Right lobe of liver (tissue), 4 donors: ENCODE measurements around the gene GCK.

Source experiments
- POLR2A ChIP-seq: fragments of 450-650 bp; IDR thresholded peaks from one replicate; pipeline ENCODE4 v1.6.1; 2017; ENCODE audit warnings: antibody characterized with exemption, mild to moderate bottlenecking
- TF ChIP-seq, protein P1 (sequence below), 4 donors: fragments of 200-600 bp in 3 of 4; fragments of 450-650 bp in 1 of 4; IDR thresholded peaks; one replicate each; pipeline versions ENCODE4 v1.5.1 to v1.8.0; 2016 to 2022; ENCODE audit warnings: antibody characterized with exemption in 4 of 4, mild to moderate bottlenecking in 2 of 4
- donor health status: DM: no; HTN: no; CAD: no.
- donor health status: DM: no; HTN: no; CAD: no.
- donor health status: DM: no; HTN: yes; CAD: no.

GRCh38 chr7:44223362-44224079 lies 34.3 kb upstream of the GCK start:
- TF ChIP-seq POLR2A = no peak
- TF ChIP-seq, protein P1, sequence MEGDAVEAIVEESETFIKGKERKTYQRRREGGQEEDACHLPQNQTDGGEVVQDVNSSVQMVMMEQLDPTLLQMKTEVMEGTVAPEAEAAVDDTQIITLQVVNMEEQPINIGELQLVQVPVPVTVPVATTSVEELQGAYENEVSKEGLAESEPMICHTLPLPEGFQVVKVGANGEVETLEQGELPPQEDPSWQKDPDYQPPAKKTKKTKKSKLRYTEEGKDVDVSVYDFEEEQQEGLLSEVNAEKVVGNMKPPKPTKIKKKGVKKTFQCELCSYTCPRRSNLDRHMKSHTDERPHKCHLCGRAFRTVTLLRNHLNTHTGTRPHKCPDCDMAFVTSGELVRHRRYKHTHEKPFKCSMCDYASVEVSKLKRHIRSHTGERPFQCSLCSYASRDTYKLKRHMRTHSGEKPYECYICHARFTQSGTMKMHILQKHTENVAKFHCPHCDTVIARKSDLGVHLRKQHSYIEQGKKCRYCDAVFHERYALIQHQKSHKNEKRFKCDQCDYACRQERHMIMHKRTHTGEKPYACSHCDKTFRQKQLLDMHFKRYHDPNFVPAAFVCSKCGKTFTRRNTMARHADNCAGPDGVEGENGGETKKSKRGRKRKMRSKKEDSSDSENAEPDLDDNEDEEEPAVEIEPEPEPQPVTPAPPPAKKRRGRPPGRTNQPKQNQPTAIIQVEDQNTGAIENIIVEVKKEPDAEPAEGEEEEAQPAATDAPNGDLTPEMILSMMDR (IDR thresholded peaks at IDR 0.05) = no peak
